Stimulated activated CD8-positive, alpha-beta memory T cell treated with anti-CD3 and anti-CD28 coated beads, Interleukin-2, amount 100 ng/mL, for 1 hour (primary cell): Measurements from ENCODE around the gene PCDHB5.
"Not testable (repeated sequence)": the region's sequence is repeated elsewhere in the genome, so short reads cannot be mapped to it uniquely, and the experiment has no call there.

Experiments
- DNase-seq, 2 donors: peaks; one replicate each; pipeline ENCODE4 v3.0.0-alpha.2; 2020; ENCODE audit warnings: low read depth in 2 of 2

The PCDHB5 gene

GRCh38 chr5:141135030-141135717 lies at the start of gene PCDHB5:
PCDHB5 (plus strand) TSS chr5:141135206; CDS start chr5:141135435, 229 bp downstream.
- DNase-seq, result no peak

DNA sequence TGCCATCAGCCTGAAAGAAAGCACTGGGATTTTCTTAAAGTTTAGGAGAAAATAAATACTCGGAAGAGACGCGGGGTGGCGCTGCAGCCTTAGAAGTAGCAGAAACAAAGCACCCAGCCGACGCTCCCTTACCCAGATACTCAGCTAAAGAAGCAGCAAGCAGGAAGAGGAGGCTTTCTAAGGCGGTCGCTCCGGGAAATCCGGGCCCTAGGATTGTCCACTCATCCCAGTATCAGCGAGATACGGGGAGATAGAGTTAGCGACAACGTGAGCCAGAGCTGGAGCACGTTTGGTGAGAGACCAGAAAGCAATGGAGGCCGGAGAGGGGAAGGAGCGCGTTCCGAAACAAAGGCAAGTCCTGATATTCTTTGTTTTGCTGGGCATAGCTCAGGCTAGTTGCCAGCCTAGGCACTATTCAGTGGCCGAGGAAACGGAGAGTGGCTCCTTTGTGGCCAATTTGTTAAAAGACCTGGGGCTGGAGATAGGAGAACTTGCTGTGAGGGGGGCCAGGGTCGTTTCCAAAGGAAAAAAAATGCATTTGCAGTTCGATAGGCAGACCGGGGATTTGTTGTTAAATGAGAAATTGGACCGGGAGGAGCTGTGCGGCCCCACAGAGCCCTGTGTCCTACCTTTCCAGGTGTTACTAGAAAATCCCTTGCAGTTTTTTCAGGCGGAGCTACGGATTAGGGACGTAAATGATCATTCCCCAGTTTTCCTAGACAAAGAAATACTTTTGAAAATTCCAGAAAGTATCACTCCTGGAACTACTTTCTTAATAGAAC lies 40.3 kb upstream of the PCDHB5 start, which contains the start of gene PCDHB2:
PCDHB2 (plus strand) TSS at position 135 of the 782 bp plus-strand sequence; CDS start at position 311, 176 bp downstream.
- DNase-seq, result no peak

- no peak for DNase-seq
Observed at GRCh38 chr5:141095263-141095641, 39.8 kb upstream of the PCDHB5 start.

DNA sequence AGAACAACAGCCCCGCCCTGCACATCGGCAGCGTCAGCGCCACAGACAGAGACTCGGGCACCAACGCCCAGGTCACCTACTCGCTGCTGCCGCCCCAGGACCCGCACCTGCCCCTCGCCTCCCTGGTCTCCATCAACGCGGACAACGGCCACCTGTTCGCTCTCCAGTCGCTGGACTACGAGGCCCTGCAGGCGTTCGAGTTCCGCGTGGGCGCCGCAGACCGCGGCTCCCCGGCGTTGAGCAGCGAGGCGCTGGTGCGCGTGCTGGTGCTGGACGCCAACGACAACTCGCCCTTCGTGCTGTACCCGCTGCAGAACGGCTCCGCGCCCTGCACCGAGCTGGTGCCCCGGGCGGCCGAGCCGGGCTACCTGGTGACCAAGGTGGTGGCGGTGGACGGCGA lies 38.8 kb upstream of the PCDHB5 start:
- DNase-seq, result not testable (repeated sequence)

- DNase-seq, result not testable (repeated sequence)
Observed at GRCh38 chr5:141096586-141096985, 38.4 kb upstream of the PCDHB5 start.

DNA sequence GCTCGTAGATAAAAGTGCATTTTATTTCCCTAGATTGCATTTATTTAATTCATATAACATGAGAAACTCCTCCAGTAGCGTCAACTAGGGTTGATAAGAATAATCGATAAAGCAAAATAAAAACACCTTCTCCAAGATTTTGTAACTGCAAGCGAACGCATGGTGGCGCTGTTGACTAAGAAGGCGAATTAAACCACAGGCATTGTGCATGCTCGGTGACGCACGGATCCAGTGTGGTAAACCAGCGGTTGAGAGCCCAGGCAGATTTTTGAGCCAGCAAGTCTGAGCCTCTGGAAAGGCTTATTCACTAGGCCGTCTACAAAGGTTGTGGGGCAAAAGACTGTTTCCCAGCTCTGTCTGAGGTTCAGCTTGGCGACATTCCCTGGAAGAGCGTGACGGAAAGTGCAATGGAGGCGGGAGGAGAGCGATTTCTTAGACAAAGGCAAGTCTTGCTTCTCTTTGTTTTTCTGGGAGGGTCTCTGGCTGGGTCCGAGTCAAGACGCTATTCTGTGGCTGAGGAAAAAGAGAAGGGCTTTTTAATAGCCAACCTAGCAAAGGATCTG lies 34.7 kb upstream of the PCDHB5 start, which contains the start of gene PCDHB3:
PCDHB3 (plus strand) TSS at position 231 of the 563 bp plus-strand sequence; CDS start at position 408, 177 bp downstream.
- no peak for DNase-seq

- DNase-seq, result no peak
Observed at GRCh38 chr5:141101059-141101458, 33.9 kb upstream of the PCDHB5 start.

- DNase-seq, result not testable (repeated sequence)
Observed at GRCh38 chr5:141102070-141102469, 32.9 kb upstream of the PCDHB5 start.

DNA sequence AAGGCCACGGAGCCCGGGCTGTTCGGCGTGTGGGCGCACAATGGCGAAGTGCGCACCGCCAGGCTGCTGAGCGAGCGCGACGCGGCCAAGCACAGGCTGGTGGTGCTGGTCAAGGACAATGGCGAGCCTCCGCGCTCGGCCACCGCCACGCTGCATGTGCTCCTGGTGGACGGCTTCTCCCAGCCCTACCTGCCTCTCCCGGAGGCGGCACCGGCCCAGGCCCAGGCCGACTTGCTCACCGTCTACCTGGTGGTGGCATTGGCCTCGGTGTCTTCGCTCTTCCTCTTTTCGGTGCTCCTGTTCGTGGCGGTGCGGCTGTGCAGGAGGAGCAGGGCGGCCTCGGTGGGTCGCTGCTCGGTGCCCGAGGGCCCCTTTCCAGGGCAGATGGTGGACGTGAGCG lies 32.5 kb upstream of the PCDHB5 start:
- DNase-seq, result not testable (repeated sequence)

DNA sequence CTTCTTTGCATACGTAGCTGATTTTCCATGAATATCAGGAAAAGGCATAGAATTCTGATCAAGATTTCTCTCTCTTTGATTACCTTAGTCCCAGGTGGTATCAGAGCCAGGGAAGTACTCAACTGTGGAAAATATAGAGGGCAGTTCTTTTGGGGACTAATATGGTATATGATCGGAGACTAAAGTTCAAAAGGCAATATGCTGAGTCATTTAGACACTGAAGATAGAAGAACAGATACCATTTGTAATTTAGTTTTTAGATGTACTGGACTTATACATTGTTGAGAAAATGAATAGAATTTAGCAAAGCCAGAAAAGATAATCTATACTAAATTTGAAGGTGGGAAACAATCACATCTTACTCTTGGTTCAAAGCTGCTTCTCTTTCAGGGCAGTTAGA lies 29.7 kb upstream of the PCDHB5 start:
- no peak for DNase-seq

GRCh38 chr5:141119250-141119649 lies 15.8 kb upstream of the PCDHB5 start:
- DNase-seq, result no peak

- no peak for DNase-seq
Observed at GRCh38 chr5:141121563-141121962, 13.4 kb upstream of the PCDHB5 start, which contains the start of gene PCDHB4. PCDHB4 (plus strand) TSS chr5:141121818; CDS start chr5:141121999, 181 bp downstream.

DNA sequence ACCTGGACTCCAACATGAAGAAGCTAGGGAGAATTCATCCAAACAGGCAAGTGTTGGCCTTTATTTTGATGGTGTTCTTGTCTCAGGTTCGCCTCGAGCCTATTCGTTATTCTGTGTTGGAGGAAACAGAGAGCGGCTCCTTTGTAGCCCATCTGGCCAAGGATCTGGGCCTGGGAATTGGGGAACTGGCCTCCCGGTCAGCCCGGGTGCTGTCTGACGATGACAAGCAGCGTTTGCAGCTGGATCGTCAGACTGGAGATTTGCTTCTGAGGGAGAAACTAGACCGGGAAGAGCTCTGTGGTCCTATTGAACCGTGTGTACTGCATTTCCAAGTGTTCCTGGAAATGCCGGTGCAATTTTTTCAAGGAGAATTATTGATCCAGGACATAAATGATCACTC lies 13.0 kb upstream of the PCDHB5 start:
- no peak for DNase-seq

- DNase-seq, result not testable (repeated sequence)
Observed at GRCh38 chr5:141123396-141124135, 11.4 kb upstream of the PCDHB5 start.

GRCh38 chr5:141127305-141127704 lies 7.7 kb upstream of the PCDHB5 start:
- DNase-seq, result no peak

DNA sequence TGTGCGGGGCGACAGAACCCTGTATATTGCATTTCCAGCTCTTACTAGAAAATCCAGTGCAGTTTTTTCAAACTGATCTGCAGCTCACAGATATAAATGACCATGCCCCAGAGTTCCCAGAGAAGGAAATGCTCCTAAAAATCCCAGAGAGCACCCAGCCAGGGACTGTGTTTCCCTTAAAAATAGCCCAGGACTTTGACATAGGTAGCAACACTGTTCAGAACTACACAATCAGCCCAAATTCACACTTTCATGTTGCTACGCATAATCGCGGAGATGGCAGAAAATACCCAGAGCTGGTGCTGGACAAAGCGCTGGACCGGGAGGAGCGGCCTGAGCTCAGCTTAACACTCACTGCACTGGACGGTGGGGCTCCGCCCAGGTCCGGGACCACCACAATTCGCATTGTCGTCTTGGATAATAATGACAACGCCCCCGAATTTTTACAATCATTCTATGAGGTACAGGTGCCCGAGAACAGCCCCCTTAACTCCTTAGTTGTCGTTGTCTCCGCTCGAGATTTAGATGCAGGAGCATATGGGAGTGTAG lies 786 bp downstream of the PCDHB5 start:
- DNase-seq, result no peak

DNA sequence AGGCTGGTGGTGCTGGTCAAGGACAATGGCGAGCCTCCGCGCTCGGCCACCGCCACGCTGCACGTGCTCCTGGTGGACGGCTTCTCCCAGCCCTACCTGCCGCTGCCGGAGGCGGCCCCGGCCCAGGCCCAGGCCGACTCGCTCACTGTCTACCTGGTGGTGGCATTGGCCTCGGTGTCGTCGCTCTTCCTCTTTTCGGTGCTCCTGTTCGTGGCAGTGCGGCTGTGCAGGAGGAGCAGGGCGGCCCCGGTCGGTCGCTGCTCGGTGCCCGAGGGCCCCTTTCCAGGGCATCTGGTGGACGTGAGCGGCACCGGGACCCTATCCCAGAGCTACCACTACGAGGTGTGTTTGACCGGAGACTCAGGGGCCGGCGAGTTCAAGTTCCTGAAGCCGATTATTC lies 2.3 kb downstream of the PCDHB5 start:
- DNase-seq, result not testable (repeated sequence)

DNA sequence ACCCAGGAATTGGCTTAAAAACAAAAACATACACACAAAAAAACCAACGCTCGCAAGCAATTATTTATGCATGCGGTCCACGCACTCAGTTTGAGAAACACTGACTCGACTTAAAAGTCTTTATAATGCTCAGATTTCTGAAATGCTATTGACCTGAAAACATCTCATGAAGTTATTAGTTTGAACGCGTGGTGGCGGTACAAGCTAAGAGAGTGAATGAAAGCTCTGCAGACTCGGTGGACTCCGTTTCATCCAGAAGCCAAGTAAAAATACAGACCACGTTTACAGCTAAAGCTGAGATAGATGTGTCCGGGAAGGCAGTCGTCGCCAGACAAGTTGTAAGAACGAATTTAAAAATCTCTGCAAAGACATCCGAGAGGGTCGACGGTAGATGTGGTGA lies 14.8 kb downstream of the PCDHB5 start, which contains the start of gene PCDHB6:
PCDHB6 (plus strand) TSS at position 246 of the 400 bp plus-strand sequence. CDS start 201 bp downstream, outside the sequence.
- no peak for DNase-seq

DNA sequence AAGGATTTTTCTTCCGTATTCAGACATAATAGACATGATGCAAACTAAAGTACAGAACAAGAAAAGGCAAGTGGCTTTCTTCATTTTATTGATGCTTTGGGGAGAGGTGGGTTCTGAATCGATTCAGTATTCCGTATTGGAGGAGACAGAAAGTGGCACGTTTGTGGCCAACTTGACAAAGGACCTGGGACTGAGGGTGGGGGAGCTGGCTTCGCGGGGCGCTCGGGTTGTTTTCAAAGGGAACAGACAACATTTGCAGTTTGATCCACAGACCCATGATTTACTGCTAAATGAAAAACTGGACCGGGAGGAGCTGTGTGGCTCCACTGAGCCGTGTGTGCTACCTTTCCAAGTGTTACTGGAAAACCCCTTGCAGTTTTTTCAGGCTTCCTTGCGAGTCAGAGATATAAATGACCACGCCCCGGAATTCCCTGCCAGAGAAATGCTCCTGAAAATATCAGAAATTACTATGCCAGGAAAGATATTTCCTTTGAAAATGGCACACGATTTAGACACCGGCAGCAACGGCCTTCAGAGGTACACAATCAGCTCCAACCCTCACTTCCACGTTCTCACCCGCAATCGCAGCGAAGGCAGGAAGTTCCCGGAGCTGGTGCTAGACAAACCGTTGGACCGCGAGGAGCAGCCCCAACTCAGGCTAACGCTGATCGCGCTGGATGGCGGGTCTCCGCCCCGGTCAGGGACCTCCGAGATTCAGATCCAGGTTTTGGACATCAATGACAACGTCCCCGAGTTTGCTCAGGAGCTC lies 15.4 kb downstream of the PCDHB5 start:
- DNase-seq, result no peak

- DNase-seq, result no peak
Observed at GRCh38 chr5:141150993-141151325, 16.0 kb downstream of the PCDHB5 start.

- DNase-seq, result not testable (repeated sequence)
Observed at GRCh38 chr5:141151632-141152031, 16.6 kb downstream of the PCDHB5 start.
